ENCODE data around the gene NPHP4.

Gene NPHP4

DNA sequence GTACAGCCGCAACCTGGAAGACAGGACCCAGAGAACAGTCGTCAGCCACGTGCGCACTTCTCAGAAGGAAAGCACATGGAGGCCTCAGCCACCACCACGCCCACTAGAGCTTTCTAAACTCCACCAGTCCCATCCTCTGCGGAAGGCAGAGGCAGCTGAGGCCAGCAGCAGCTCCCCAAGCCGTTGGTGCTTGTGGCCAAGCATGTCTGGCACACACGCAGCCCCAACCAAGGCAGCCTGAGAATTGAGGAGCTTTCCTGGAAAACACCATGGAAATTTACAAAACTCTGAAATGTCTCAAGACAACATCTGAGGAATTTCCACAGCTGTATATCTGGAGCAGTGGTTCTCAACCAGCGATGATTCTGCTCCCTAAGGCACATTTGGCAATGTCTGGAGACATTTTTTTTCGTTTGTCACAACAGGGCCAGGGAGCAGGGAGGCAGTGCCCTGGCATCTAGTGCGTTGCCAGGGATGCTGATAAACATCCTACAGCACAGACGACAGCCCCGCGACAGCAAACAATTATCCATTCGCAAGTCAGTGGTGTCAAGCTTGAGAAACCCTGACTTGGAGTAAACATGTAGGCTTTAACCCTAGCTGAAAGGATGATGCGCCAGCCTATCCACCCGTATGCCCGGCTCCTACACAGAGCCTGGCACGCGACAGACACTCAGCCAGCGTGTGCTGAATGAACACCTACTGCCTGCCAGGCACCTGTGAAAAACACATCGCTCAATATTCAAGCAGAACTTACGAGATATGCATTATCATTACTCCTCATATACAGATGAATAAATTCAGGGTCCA is 24.7 kb downstream of the NPHP4 start:
- H4K20me1 ChIP-seq (ENCODE audit: control insufficient read depth, insufficient read depth, low read depth, low read length) = no peaks in the 10 kb centered on the region
- H3K27ac ChIP-seq (ENCODE audit: low read depth, low read length) = no peak overlapping the region
- H3K9me3 ChIP-seq (ENCODE audit: control insufficient read depth, insufficient read depth, low read length) = no peaks in the 10 kb centered on the region
- TF ChIP-seq EZH2phosphoT487 (IDR thresholded peaks at IDR 0.05; ENCODE audit: borderline replicate concordance, low read length) = no peak
- TF ChIP-seq, protein P1, sequence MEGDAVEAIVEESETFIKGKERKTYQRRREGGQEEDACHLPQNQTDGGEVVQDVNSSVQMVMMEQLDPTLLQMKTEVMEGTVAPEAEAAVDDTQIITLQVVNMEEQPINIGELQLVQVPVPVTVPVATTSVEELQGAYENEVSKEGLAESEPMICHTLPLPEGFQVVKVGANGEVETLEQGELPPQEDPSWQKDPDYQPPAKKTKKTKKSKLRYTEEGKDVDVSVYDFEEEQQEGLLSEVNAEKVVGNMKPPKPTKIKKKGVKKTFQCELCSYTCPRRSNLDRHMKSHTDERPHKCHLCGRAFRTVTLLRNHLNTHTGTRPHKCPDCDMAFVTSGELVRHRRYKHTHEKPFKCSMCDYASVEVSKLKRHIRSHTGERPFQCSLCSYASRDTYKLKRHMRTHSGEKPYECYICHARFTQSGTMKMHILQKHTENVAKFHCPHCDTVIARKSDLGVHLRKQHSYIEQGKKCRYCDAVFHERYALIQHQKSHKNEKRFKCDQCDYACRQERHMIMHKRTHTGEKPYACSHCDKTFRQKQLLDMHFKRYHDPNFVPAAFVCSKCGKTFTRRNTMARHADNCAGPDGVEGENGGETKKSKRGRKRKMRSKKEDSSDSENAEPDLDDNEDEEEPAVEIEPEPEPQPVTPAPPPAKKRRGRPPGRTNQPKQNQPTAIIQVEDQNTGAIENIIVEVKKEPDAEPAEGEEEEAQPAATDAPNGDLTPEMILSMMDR (IDR thresholded peaks at IDR 0.05; ENCODE audit: low read depth, low read length, poor library complexity, severe bottlenecking) = no peak
- H3K4me3 ChIP-seq (ENCODE audit: low read length) = no peak overlapping the region
- no peaks in the 10 kb centered on the region; the same call in 1 of the 2 replicates for H3K36me3 ChIP-seq (ENCODE audit: control insufficient read depth, low read length)
- no peaks in the 10 kb centered on the region for H3K27me3 ChIP-seq (ENCODE audit: control insufficient read depth, low read length)
- no peaks in the 10 kb centered on the region for H3K4me1 ChIP-seq (ENCODE audit: control insufficient read depth, low read length)
- no peaks in the 10 kb centered on the region for H3K79me2 ChIP-seq (ENCODE audit: control insufficient read depth, low read length)
- H3F3A ChIP-seq (ENCODE audit: control insufficient read depth, insufficient read depth) = no peaks in the 10 kb centered on the region
- H3K4me2 ChIP-seq (ENCODE audit: low read length) = no peak overlapping the region
- no peaks in the 10 kb centered on the region for H3K9me2 ChIP-seq (replicated peaks; ENCODE audit: control insufficient read depth, low read length)

DNA sequence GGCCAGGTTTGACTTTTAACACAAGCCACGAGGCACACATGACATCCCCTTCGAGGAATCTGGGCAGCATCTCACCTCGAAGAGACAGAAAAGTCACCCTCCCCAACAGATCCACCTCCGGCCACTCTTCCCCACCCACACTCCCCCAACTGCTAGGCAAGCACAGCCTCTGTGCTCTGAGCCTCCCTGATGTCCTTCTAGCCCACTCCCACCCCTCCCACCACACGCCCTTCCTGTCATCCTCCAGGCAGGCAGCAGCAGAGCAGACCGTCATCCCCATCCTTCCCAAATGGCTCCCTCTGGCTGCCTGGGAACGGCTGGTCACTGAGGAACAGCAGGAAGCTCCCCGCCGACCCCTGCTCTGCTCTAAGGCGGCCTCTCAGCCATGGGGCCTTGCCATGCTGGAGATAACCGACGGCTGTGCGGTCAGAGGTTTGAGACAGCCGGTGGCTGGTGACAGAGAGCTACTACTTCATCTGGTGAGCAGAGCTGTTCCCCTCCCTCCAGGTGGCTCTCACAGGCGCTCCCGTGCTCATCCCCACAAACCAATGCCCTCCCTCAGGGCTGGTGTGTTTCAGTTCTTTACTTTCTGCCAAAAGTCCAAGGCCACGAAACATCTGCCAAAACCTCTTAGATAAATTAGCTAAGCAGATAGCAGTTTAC is 25.6 kb downstream of the NPHP4 start:
- Histone ChIP-seq H3K36me3 (ENCODE audit: control insufficient read depth, low read length) (no peaks in the 10 kb centered on the region; the same call in 1 of the 2 replicates), H3K4me3 (ENCODE audit: low read length) (no peak overlapping the region), H4K20me1 (ENCODE audit: control insufficient read depth, insufficient read depth, low read depth, low read length) (no peaks in the 10 kb centered on the region), H3K79me2 (ENCODE audit: control insufficient read depth, low read length) (no peaks in the 10 kb centered on the region), H3K4me1 (ENCODE audit: control insufficient read depth, low read length) (no peaks in the 10 kb centered on the region), H3K27ac (ENCODE audit: low read depth, low read length) (no peak overlapping the region), H3K4me2 (ENCODE audit: low read length) (no peak overlapping the region), H3K27me3 (ENCODE audit: control insufficient read depth, low read length) (no peaks in the 10 kb centered on the region), H3F3A (ENCODE audit: control insufficient read depth, insufficient read depth) (no peaks in the 10 kb centered on the region), H3K9me2 (replicated peaks; ENCODE audit: control insufficient read depth, low read length) (no peaks in the 10 kb centered on the region), H3K9me3 (ENCODE audit: control insufficient read depth, insufficient read depth, low read length) (no peaks in the 10 kb centered on the region)
- TF ChIP-seq, protein P1 (IDR thresholded peaks at IDR 0.05; ENCODE audit: low read depth, low read length, poor library complexity, severe bottlenecking) = no peak
- no peak for TF ChIP-seq EZH2phosphoT487 (IDR thresholded peaks at IDR 0.05; ENCODE audit: borderline replicate concordance, low read length)

DNA sequence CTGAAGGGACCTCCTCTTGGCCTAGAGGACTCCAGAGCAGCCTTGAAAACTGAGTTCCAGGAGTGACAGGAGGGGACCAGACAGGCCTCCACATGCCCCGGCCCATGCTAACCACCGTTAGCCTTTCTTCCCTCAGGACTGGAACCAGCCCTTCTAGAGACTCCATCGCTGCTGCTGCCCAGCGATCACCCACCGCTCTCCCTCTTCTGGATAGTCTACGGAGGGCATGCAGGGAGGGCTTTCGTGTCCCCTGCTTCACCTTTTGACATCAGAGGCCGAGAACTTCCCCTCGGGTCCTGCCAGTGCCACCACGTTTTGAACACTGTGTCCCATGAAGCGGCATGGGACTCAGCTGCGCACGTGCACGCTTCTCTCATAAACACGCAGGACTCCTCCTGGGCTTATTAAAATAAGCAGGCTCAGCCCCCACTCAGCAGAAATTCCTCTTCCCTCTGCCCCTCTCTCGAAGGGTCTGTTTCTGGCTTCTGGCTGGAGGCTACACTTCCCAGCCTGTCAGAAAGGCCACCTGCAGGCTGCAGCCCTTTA is 26.6 kb downstream of the NPHP4 start:
- Histone ChIP-seq H4K20me1 (ENCODE audit: control insufficient read depth, insufficient read depth, low read depth, low read length) (no peaks in the 10 kb centered on the region), H3K27ac (ENCODE audit: low read depth, low read length) (no peak overlapping the region), H3K36me3 (ENCODE audit: control insufficient read depth, low read length) (no peaks in the 10 kb centered on the region; the same call in 1 of the 2 replicates), H3K9me3 (ENCODE audit: control insufficient read depth, insufficient read depth, low read length) (no peaks in the 10 kb centered on the region), H3K79me2 (ENCODE audit: control insufficient read depth, low read length) (no peaks in the 10 kb centered on the region), H3K4me3 (ENCODE audit: low read length) (no peak overlapping the region), H3K9me2 (replicated peaks; ENCODE audit: control insufficient read depth, low read length) (no peaks in the 10 kb centered on the region), H3K4me2 (ENCODE audit: low read length) (no peak overlapping the region), H3K4me1 (ENCODE audit: control insufficient read depth, low read length) (no peaks in the 10 kb centered on the region), H3K27me3 (ENCODE audit: control insufficient read depth, low read length) (no peaks in the 10 kb centered on the region), H3F3A (ENCODE audit: control insufficient read depth, insufficient read depth) (no peaks in the 10 kb centered on the region)
- no peak for TF ChIP-seq EZH2phosphoT487 (IDR thresholded peaks at IDR 0.05; ENCODE audit: borderline replicate concordance, low read length)
- TF ChIP-seq, protein P1 (IDR thresholded peaks at IDR 0.05; ENCODE audit: low read depth, low read length, poor library complexity, severe bottlenecking) = no peak
